Neural cell (in vitro differentiated cells): ENCODE results near the gene CD164.

ENCODE experiments used
- CTCF ChIP-seq: fragments of 450-650 bp; IDR thresholded peaks from 2 replicates; pipeline ENCODE4 v1.5.1; 2014; ENCODE audit warnings: antibody characterized with exemption, mild to moderate bottlenecking, moderate library complexity; ENCODE audit not compliant: poor library complexity, severe bottlenecking
- EP300 ChIP-seq: fragments of 450-650 bp; conservative IDR thresholded peaks from 2 replicates; pipeline ENCODE4 v1.6.1; 2014; ENCODE audit warnings: antibody characterized with exemption, mild to moderate bottlenecking, moderate library complexity; ENCODE audit not compliant: poor library complexity, severe bottlenecking
- EZH2 ChIP-seq: fragments of 200-600, 300-800 bp; shearing (Covaris generic), sonication (generic); IDR thresholded peaks from 2 replicates; pipeline ENCODE4 v1.6.1; 2014; ENCODE audit warnings: antibody characterized with exemption, low read length, borderline replicate concordance, mild to moderate bottlenecking; ENCODE audit not compliant: insufficient read depth, poor library complexity, severe bottlenecking
- MXI1 ChIP-seq: fragments of 450-650 bp; conservative IDR thresholded peaks from 2 replicates; pipeline ENCODE4 v1.6.1; 2014; ENCODE audit warnings: antibody characterized with exemption, mild to moderate bottlenecking; ENCODE audit not compliant: poor library complexity, severe bottlenecking
- POLR2AphosphoS5 ChIP-seq: IDR thresholded peaks from 2 replicates; pipeline ENCODE4 v1.6.1; 2012
- RAD21 ChIP-seq: fragments of 450-650 bp; conservative IDR thresholded peaks from 2 replicates; pipeline ENCODE4 v1.6.1; 2014; ENCODE audit warnings: antibody characterized with exemption, mild to moderate bottlenecking, moderate library complexity
- TAF1 ChIP-seq: IDR thresholded peaks from 2 replicates; pipeline ENCODE4 v1.6.1; 2012; ENCODE audit warnings: low read depth
- TF ChIP-seq, protein P1 (sequence below): IDR thresholded peaks from 2 replicates; pipeline ENCODE4 v1.6.1; 2012; ENCODE audit warnings: borderline replicate concordance

DNA sequence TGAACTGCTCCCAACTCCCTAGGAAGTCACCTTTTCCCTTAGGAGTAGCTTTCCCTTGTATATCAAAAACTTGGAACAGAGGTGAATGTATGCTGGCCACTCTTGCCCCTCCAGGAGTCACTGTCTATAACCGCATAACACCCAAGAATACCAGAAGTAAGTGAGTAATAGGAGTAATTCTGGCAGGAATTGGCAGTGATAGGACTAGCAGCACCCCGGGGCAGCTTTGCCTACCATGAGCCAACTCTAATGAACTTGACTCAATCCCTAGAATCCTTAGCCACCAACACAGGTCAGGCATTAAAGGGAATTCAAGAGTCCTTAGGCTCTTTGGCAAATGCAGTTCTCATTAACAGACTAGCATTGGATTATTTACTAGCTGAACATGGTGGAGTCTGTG, 28.8 kb upstream of the CD164 start:
- TF ChIP-seq EP300 (no peak), CTCF (no peak), EZH2 (no peak), RAD21 (no peak), POLR2AphosphoS5 (no peak), TAF1 (no peak), MXI1 (no peak)
- TF ChIP-seq, protein P1, sequence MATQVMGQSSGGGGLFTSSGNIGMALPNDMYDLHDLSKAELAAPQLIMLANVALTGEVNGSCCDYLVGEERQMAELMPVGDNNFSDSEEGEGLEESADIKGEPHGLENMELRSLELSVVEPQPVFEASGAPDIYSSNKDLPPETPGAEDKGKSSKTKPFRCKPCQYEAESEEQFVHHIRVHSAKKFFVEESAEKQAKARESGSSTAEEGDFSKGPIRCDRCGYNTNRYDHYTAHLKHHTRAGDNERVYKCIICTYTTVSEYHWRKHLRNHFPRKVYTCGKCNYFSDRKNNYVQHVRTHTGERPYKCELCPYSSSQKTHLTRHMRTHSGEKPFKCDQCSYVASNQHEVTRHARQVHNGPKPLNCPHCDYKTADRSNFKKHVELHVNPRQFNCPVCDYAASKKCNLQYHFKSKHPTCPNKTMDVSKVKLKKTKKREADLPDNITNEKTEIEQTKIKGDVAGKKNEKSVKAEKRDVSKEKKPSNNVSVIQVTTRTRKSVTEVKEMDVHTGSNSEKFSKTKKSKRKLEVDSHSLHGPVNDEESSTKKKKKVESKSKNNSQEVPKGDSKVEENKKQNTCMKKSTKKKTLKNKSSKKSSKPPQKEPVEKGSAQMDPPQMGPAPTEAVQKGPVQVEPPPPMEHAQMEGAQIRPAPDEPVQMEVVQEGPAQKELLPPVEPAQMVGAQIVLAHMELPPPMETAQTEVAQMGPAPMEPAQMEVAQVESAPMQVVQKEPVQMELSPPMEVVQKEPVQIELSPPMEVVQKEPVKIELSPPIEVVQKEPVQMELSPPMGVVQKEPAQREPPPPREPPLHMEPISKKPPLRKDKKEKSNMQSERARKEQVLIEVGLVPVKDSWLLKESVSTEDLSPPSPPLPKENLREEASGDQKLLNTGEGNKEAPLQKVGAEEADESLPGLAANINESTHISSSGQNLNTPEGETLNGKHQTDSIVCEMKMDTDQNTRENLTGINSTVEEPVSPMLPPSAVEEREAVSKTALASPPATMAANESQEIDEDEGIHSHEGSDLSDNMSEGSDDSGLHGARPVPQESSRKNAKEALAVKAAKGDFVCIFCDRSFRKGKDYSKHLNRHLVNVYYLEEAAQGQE: no peak
